DND-41 (cell line): ENCODE results near the gene GMEB2.

ENCODE experiments used
- CTCF ChIP-seq: IDR thresholded peaks from 2 replicates; pipeline ENCODE4 v1.5.1; 2012; ENCODE audit warnings: borderline replicate concordance, low read length, moderate library complexity, mild to moderate bottlenecking; ENCODE audit not compliant: poor library complexity, severe bottlenecking; ENCODE audit errors: extremely low read depth
- EZH2 ChIP-seq: IDR thresholded peaks from 3 replicates; pipeline ENCODE4 v1.6.1; 2012; ENCODE audit warnings: borderline replicate concordance, low read depth, mild to moderate bottlenecking, moderate library complexity, low read length, inconsistent platforms; ENCODE audit not compliant: severe bottlenecking

GRCh38 chr20:63643946-63644345 lies 17.0 kb upstream of the GMEB2 start:
- no peak for TF ChIP-seq CTCF
- no peak for TF ChIP-seq EZH2
